Ovary (tissue), 3 donors: ENCODE results near the gene FAM13A.

Experiments used
- POLR2A ChIP-seq: fragments of 450-650 bp; IDR thresholded peaks from one replicate; pipeline ENCODE4 v1.6.1; 2017; ENCODE audit warnings: antibody characterized with exemption, mild to moderate bottlenecking, moderate library complexity
- TF ChIP-seq, protein P1 (sequence below), 3 donors: fragments of 450-650 bp in 2 of 3; fragments of 200-600 bp in 1 of 3; IDR thresholded peaks; one replicate each; pipeline versions ENCODE4 v1.5.1 to v1.8.0; 2016 to 2022; ENCODE audit warnings: antibody characterized with exemption in 3 of 3, mild to moderate bottlenecking in 1 of 3
- donor health status: DM: no; HTN: no; CAD: no.

DNA sequence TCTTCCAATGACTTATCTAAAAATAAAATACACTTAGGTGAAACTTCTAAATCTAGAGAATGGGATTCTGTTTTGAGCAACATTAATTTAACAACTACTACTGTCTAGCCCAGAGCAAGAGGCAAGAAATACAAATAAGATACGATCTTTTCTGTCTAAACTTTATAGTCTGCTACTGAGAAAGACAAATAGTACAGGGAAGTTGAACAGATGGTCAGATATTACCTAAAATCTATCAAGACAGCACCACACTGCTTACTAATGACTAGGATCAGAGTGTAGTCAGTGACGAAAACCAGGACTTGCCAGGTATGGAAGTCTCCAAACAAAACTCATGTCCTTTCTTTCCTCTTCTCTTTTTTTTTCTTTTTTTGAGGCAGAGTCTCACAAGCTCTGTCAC lies 7.1 kb downstream of the FAM13A start:
- TF ChIP-seq, protein P1, sequence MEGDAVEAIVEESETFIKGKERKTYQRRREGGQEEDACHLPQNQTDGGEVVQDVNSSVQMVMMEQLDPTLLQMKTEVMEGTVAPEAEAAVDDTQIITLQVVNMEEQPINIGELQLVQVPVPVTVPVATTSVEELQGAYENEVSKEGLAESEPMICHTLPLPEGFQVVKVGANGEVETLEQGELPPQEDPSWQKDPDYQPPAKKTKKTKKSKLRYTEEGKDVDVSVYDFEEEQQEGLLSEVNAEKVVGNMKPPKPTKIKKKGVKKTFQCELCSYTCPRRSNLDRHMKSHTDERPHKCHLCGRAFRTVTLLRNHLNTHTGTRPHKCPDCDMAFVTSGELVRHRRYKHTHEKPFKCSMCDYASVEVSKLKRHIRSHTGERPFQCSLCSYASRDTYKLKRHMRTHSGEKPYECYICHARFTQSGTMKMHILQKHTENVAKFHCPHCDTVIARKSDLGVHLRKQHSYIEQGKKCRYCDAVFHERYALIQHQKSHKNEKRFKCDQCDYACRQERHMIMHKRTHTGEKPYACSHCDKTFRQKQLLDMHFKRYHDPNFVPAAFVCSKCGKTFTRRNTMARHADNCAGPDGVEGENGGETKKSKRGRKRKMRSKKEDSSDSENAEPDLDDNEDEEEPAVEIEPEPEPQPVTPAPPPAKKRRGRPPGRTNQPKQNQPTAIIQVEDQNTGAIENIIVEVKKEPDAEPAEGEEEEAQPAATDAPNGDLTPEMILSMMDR (IDR thresholded peaks at IDR 0.05) = no peak
- TF ChIP-seq POLR2A = no peak
